ENCODE results near the gene MARK2. TPM values are rescaled to one million over a fixed set of nuclear protein-coding genes. Genes with fewer than 3 reads are reported as not detected.

The MARK2 gene
- total and polyA plus RNA-seq, 2 of the 8 experiments (the other 6 are each of a cell fraction or from before 2014, with no cell fraction given) = 19.3 to 58.5 TPM

- CTCF ChIA-PET (ENCODE audit: partially characterized antibody) = interaction anchor here (0.7 to 5.4 kb wide), 17 partner anchors 7 to 104 kb away, joined by 3 to 38 read pairs (median 5); partner anchors contain the start of genes MARK2 and RCOR2
- H3K4me1 ChIP-seq (replicated peaks in 1 of 4; ENCODE audit: control insufficient read depth in 3 of 4, insufficient read depth in 4 of 4, low read length in 3 of 4) = peaks cover 13 to 30% (median 20%) of the 10 kb centered on the region in 4 experiments
- H2BK5ac ChIP-seq (ENCODE audit: low read depth, low read length) = no peak overlapping the region
- 55% methylated on average over 7 of the region's 7 CpGs; no CpG with 5 or more reads in 1 of the 2 experiments for WGBS, 2 experiments (ENCODE audit: extremely low coverage in 1 of 2, insufficient coverage in 1 of 2, insufficient read length in 1 of 2, insufficient replicate concordance in 2 of 2, low coverage in 1 of 2, low lambda C conversion rate in 2 of 2, missing lambda C conversion rate in 1 of 2)
- no peaks in the 10 kb centered on the region for H3K36me3 ChIP-seq (ENCODE audit: control insufficient read depth in 2 of 4, insufficient read depth in 4 of 4, low read length in 3 of 4)
- H3K23ac ChIP-seq (ENCODE audit: insufficient read length) = no peak overlapping the region
- H3K18ac ChIP-seq (ENCODE audit: extremely low read depth, low read length) = no peak overlapping the region
- no peak overlapping the region; the same call in 1 of the 2 replicates for H2BK12ac ChIP-seq (ENCODE audit: low read depth, low read length)
- POLR2A ChIA-PET (ENCODE audit: partially characterized antibody) = interaction anchor here (0.6 to 2.5 kb wide), 13 partner anchors 9 to 869 kb away, joined by 3 to 8 read pairs (median 4); partner anchors contain the start of gene RCOR2
- peak overlapping the region in 2 of 4 experiments; percentile 10 to 13; a peak in 1 of 8 replicates for H3K4me3 ChIP-seq (ENCODE audit: extremely low read depth in 1 of 4, insufficient read depth in 2 of 4, low read depth in 3 of 4, low read length in 4 of 4)
- H3K9me3 ChIP-seq (ENCODE audit: insufficient read depth in 2 of 2, low read depth in 1 of 2, low read length in 1 of 2) = no peaks in the 10 kb centered on the region
- no peak overlapping the region for H3K4ac ChIP-seq (replicated peaks; ENCODE audit: insufficient read length, low read depth, low read length)
- H4K8ac ChIP-seq (ENCODE audit: extremely low read depth, insufficient read depth, low read length) = no peak overlapping the region
- peaks cover 3 to 23% of the 10 kb centered on the region in 2 experiments for H4K20me1 ChIP-seq (replicated peaks in 1 of 2; ENCODE audit: control insufficient read depth in 1 of 2, insufficient read depth in 2 of 2, low read length in 2 of 2)
- H3K14ac ChIP-seq (ENCODE audit: insufficient read length) = no peak overlapping the region
- FAIRE-seq (peak; percentile 88), DNase-seq (ENCODE audit: low read depth in 1 of 2, low spot score in 2 of 2) (peak in 1 of 2 experiments; percentile 69)
- H3K79me1 ChIP-seq (ENCODE audit: low read depth, low read length) = peaks cover 25% of the 10 kb centered on the region
- no peak overlapping the region for H2AFZ ChIP-seq (ENCODE audit: low read length)
- H4K91ac ChIP-seq (replicated peaks; ENCODE audit: insufficient read length, low read length) = no peak overlapping the region
- H3K27me3 ChIP-seq (replicated peaks in 1 of 4; ENCODE audit: control insufficient read depth in 3 of 4, extremely low read depth in 1 of 4, insufficient read depth in 3 of 4, low read length in 3 of 4) = no peaks in the 10 kb centered on the region
- no peak overlapping the region for H3K27ac ChIP-seq (ENCODE audit: low read depth, low read length)
- no peak overlapping the region for H2BK20ac ChIP-seq (ENCODE audit: low read length)
- H3K79me2 ChIP-seq (ENCODE audit: control insufficient read depth in 1 of 2, insufficient read depth in 2 of 2, low read length in 2 of 2) = peaks cover 0 to 75% of the 10 kb centered on the region in 2 experiments; a peak in 2 of 4 replicates
- no peak overlapping the region for H2BK15ac ChIP-seq (ENCODE audit: low read length)
- H3K23me2 ChIP-seq (ENCODE audit: low read depth, low read length) = 0 out of 2 replicates have a peak, but pooled peaks cover 3% of the 10 kb centered on the region
- no peak overlapping the region for H3K56ac ChIP-seq (replicated peaks; ENCODE audit: insufficient read length, low read depth, low read length)
- H4K5ac ChIP-seq (ENCODE audit: insufficient read length, low read depth, low read length) = no peak overlapping the region
- H3K4me2 ChIP-seq (ENCODE audit: insufficient read depth in 1 of 2, low read depth in 2 of 2, low read length in 2 of 2) = peak overlapping the region; percentile 26 to 53; a peak in 3 of 4 replicates
- H2AK5ac ChIP-seq (ENCODE audit: low read depth, low read length) = no peak overlapping the region
- no peak overlapping the region; a peak in 1 of 7 replicates for H3K9ac ChIP-seq (replicated peaks in 1 of 4; ENCODE audit: extremely low read depth in 1 of 4, low read depth in 3 of 4, low read length in 3 of 4)
- H2BK120ac ChIP-seq (replicated peaks; ENCODE audit: low read depth, low read length) = no peak overlapping the region
- TF ChIP-seq RFX5 (IDR thresholded peaks at IDR 0.05; ENCODE audit: borderline replicate concordance, low read depth, low read length) = no peak
- no peak for TF ChIP-seq RBBP5 (IDR thresholded peaks at IDR 0.05; ENCODE audit: borderline replicate concordance, low read depth, low read length)
Measured at GRCh38 chr11:63882555-63883242, 43.8 kb downstream of the MARK2 start.
